Transverse colon (tissue), 4 donors: ENCODE results near the gene ZNF316. TPM values are rescaled to one million over a fixed set of nuclear protein-coding genes. Genes with fewer than 3 reads are reported as not detected.

Experiments used
- DNase-seq: peaks from one replicate; pipeline ENCODE4 v3.0.0-alpha.2; 2019
- H3K27ac ChIP-seq, 4 donors: fragments of 200-600 bp; sonication (generic); 2 replicates each; pipeline ENCODE4 v1.5.1; 2016 to 2018; ENCODE audit warnings: inconsistent platforms in 4 of 4
- H3K27me3 ChIP-seq: fragments of 200-600 bp; sonication (generic); 2 replicates; pipeline ENCODE4 v1.5.1; 2017; ENCODE audit warnings: inconsistent platforms
- H3K36me3 ChIP-seq, 4 donors: fragments of 200-600 bp; sonication (generic); 2 replicates each; pipeline ENCODE4 v1.5.1; 2017 to 2019; ENCODE audit warnings: inconsistent platforms in 4 of 4
- H3K4me1 ChIP-seq, 4 donors: fragments of 200-600 bp; sonication (generic); 2 replicates each; pipeline ENCODE4 v1.5.1; 2017 to 2020; ENCODE audit warnings: inconsistent platforms in 4 of 4
- H3K4me3 ChIP-seq, 4 donors: fragments of 200-600 bp; sonication (generic); 1 replicate in 1 of 4; 2 replicates in 3 of 4; pipeline versions ENCODE4 v1.5.1 to v1.6.1; 2017 to 2019; ENCODE audit warnings: inconsistent platforms in 4 of 4
- H3K9me3 ChIP-seq, 2 donors: fragments of 200-600 bp; sonication (generic); 2 replicates each; pipeline ENCODE4 v1.5.1; 2017 to 2019; ENCODE audit warnings: inconsistent platforms in 2 of 2
- CTCF ChIP-seq, 5 experiments: fragments of 200-600 bp in 3 of 5; fragments of 450-650 bp in 2 of 5; sonication (generic) in 3 of 5; IDR thresholded peaks; 1 replicate in 2 of 5; 2 replicates in 3 of 5; pipeline ENCODE4 v1.5.1; 2016 to 2017; ENCODE audit warnings: antibody characterized with exemption in 5 of 5, inconsistent platforms in 3 of 5, mild to moderate bottlenecking in 2 of 5, moderate library complexity in 1 of 5
- EP300 ChIP-seq: sonication (generic); formaldehyde crosslinking; IDR thresholded peaks from one replicate; pipeline ENCODE4 v1.6.1; 2017; ENCODE audit warnings: antibody characterized with exemption, low read depth
- POLR2A ChIP-seq: fragments of 450-650 bp; IDR thresholded peaks from one replicate; pipeline ENCODE4 v1.6.1; 2016; ENCODE audit warnings: antibody characterized with exemption, mild to moderate bottlenecking, moderate library complexity
- POLR2AphosphoS5 ChIP-seq, 3 donors: sonication (generic); formaldehyde crosslinking; IDR thresholded peaks; one replicate each; pipeline ENCODE4 v1.6.1; 2016; ENCODE audit warnings: antibody characterized with exemption in 3 of 3
- WGBS, 2 donors: methylation state at CpG; one replicate each; pipeline ENCODE4 v1.1.5; 2018; ENCODE audit warnings: low coverage in 1 of 2; 5-methylcytosine and 5-hydroxymethylcytosine counted together
- in situ Hi-C, 4 donors: fragments of 200-750 bp; cut with MboI; loops; one replicate each; pipeline versions ENCODE4 v1.15.0 to v1.15.1; 2017; ENCODE audit warnings: low sequenced_read_pairs in 3 of 4, low pct_ligation_motif_present in 1 of 4, low pct_unique_long_range_greater_than_20kb in 1 of 4
- intact Hi-C: fragments of 100-400 bp; cut with DNase I; formaldehyde crosslinking; loops from one replicate; pipeline ENCODE4 v1.15.1; 2023; ENCODE audit warnings: low total_unique reads
- total RNA-seq, 4 donors: library from RNA; depleted of rRNA; stranded (reverse); fragments of >200 nt; gene quantifications; one replicate each; pipeline ENCODE4 v1.1.0, GENCODE V29; 2016

Gene ZNF316
- total RNA-seq, 4 donors from 2014 or later: 15.3 to 188 (median 50.9) TPM

- DNase-seq: no peak
- Histone ChIP-seq H3K27me3 (no peaks in the 10 kb centered on the region), H3K9me3 (no peaks in the 10 kb centered on the region), H3K4me3 (peak overlapping the region; percentile 72 to 87 (median 78)), H3K4me1 (peaks cover 7 to 16% (median 12%) of the 10 kb centered on the region in 4 donors), H3K36me3 (peaks cover 0 to 37% (median 10%) of the 10 kb centered on the region in 4 donors), H3K27ac (peak overlapping the region; percentile 90 to 95 (median 92))
- in situ Hi-C loops (no loop called here), intact Hi-C loops (no loop called here)
- WGBS, 2 donors: 5 to 6% methylated on average over 4 to 10 of the region's 10 CpGs
- TF ChIP-seq EP300 (no peak), CTCF (IDR thresholded peaks at IDR 0.05) (no peak), POLR2A (no peak), POLR2AphosphoS5 (IDR thresholded peaks at IDR 0.05) (no peak)
These were observed 46.4 kb upstream of the ZNF316 start for GRCh38 chr7:6590645-6591110.

GRCh38 chr7:6600093-6600492 lies 37.0 kb upstream of the ZNF316 start:
- Histone ChIP-seq H3K27ac (no peak overlapping the region), H3K9me3 (no peaks in the 10 kb centered on the region), H3K4me3 (no peak overlapping the region), H3K4me1 (no peaks in the 10 kb centered on the region), H3K27me3 (no peaks in the 10 kb centered on the region), H3K36me3 (peaks cover 0 to 50% (median 22%) of the 10 kb centered on the region in 4 donors)
- 92% methylated on average over 15 of the region's 15 CpGs; no CpG with 5 or more reads in 1 of the 2 donors for WGBS, 2 donors
- in situ Hi-C loops (no loop called here), intact Hi-C loops (no loop called here)
- TF ChIP-seq EP300 (no peak), POLR2A (no peak), CTCF (IDR thresholded peaks at IDR 0.05) (no peak), POLR2AphosphoS5 (IDR thresholded peaks at IDR 0.05) (no peak)
- no peak for DNase-seq

GRCh38 chr7:6604458-6604857 lies 32.7 kb upstream of the ZNF316 start:
- TF ChIP-seq POLR2A: no peak
- TF ChIP-seq CTCF (IDR thresholded peaks at IDR 0.05): no peak
- no peak for TF ChIP-seq EP300
- no peak for TF ChIP-seq POLR2AphosphoS5 (IDR thresholded peaks at IDR 0.05)
- WGBS, 2 donors: 92% methylated on average over 10 of the region's 10 CpGs; no CpG with 5 or more reads in 1 of the 2 donors
- Histone ChIP-seq H3K4me3 (no peak overlapping the region), H3K27ac (no peak overlapping the region), H3K9me3 (no peaks in the 10 kb centered on the region), H3K36me3 (peaks cover 0 to 22% (median 9%) of the 10 kb centered on the region in 4 donors), H3K4me1 (no peaks in the 10 kb centered on the region), H3K27me3 (no peaks in the 10 kb centered on the region)
- intact Hi-C loops (no loop called here), in situ Hi-C loops (no loop called here)
- DNase-seq: no peak

- no peaks in the 10 kb centered on the region for H3K27me3 ChIP-seq
- H3K4me1 ChIP-seq: no peaks in the 10 kb centered on the region
- WGBS, 2 donors: 93 to 100% methylated on average over 5 to 22 of the region's 36 CpGs
- H3K4me3 ChIP-seq: no peak overlapping the region
- intact Hi-C loops: no loop called here
- in situ Hi-C loops: no loop called here
- no peak overlapping the region for H3K27ac ChIP-seq
- DNase-seq: no peak
- H3K9me3 ChIP-seq: no peaks in the 10 kb centered on the region
- TF ChIP-seq POLR2AphosphoS5 (IDR thresholded peaks at IDR 0.05) (no peak), EP300 (no peak), CTCF (IDR thresholded peaks at IDR 0.05) (no peak), POLR2A (no peak)
- peaks cover 0 to 6% (median 3%) of the 10 kb centered on the region in 4 donors for H3K36me3 ChIP-seq
These were observed 30.1 kb upstream of the ZNF316 start for GRCh38 chr7:6606866-6607583.
